GM06990 (cell line): ENCODE data around the gene KIF20A.

ENCODE experiments used
- DNase-seq: peaks from one replicate; pipeline ENCODE4 v3.0.0-alpha.2; 2011; ENCODE audit not compliant: insufficient read length; ENCODE audit errors: extremely low read depth
- H3K27me3 ChIP-seq: replicated peaks from 2 replicates; pipeline ENCODE4 v1.6.0; 2011; ENCODE audit warnings: low read length; ENCODE audit not compliant: control insufficient read depth, insufficient read depth
- H3K36me3 ChIP-seq: 2 replicates; pipeline ENCODE4 v1.5.1; 2011; ENCODE audit warnings: low read length; ENCODE audit not compliant: control insufficient read depth, insufficient read depth
- H3K4me3 ChIP-seq: replicated peaks from 2 replicates; pipeline ENCODE4 v1.5.1; 2011; ENCODE audit warnings: low read depth, mild to moderate bottlenecking, control low read depth, low read length
- CTCF ChIP-seq: IDR thresholded peaks from 2 replicates; pipeline ENCODE4 v1.5.1; 2011; ENCODE audit warnings: low read length, control low read depth, mild to moderate bottlenecking, inconsistent platforms; ENCODE audit not compliant: insufficient read depth, poor library complexity, severe bottlenecking

Gene KIF20A

GRCh38 chr5:138177941-138178515 lies 884 bp upstream of the KIF20A start:
- H3K4me3 ChIP-seq = peak overlapping the region; percentile 88
- no peak for TF ChIP-seq CTCF
- H3K27me3 ChIP-seq = no peaks in the 10 kb centered on the region
- H3K36me3 ChIP-seq = peaks cover 19% of the 10 kb centered on the region
- no peak for DNase-seq

- Histone ChIP-seq H3K27me3 (no peaks in the 10 kb centered on the region), H3K36me3 (peaks cover 28% of the 10 kb centered on the region), H3K4me3 (peak overlapping the region; percentile 88)
- TF ChIP-seq CTCF = no peak
- DNase-seq = peak; percentile 20
Observed at GRCh38 chr5:138179277-138179857, 455 bp downstream of the KIF20A start.

GRCh38 chr5:138180183-138180782 lies 1.4 kb downstream of the KIF20A start:
- TF ChIP-seq CTCF = peak; percentile 63
- Histone ChIP-seq H3K4me3 (peak overlapping the region; percentile 88), H3K36me3 (peaks cover 36% of the 10 kb centered on the region), H3K27me3 (no peaks in the 10 kb centered on the region)
- DNase-seq = peak; percentile 45

GRCh38 chr5:138180841-138181240 lies 1.9 kb downstream of the KIF20A start:
- Histone ChIP-seq H3K27me3 (no peaks in the 10 kb centered on the region), H3K36me3 (peaks cover 36% of the 10 kb centered on the region), H3K4me3 (no peak overlapping the region)
- no peak for DNase-seq
- no peak for TF ChIP-seq CTCF

- H3K36me3 ChIP-seq = peaks cover 42% of the 10 kb centered on the region
- DNase-seq = no peak
Observed at GRCh38 chr5:138182808-138183207, 3.9 kb downstream of the KIF20A start.

More at GRCh38 chr5:138182808-138183207, 3.9 kb downstream of the KIF20A start:
- Histone ChIP-seq H3K4me3 (no peak overlapping the region), H3K27me3 (no peaks in the 10 kb centered on the region)
- TF ChIP-seq CTCF = no peak
